Ecto neural progenitor cell (in vitro differentiated cells): ENCODE measurements around the gene BAHCC1.

ENCODE experiments used
- DNase-seq: peaks from one replicate; pipeline ENCODE4 v3.0.0-alpha.2; 2018; ENCODE audit warnings: low spot score

BAHCC1 gene

DNA sequence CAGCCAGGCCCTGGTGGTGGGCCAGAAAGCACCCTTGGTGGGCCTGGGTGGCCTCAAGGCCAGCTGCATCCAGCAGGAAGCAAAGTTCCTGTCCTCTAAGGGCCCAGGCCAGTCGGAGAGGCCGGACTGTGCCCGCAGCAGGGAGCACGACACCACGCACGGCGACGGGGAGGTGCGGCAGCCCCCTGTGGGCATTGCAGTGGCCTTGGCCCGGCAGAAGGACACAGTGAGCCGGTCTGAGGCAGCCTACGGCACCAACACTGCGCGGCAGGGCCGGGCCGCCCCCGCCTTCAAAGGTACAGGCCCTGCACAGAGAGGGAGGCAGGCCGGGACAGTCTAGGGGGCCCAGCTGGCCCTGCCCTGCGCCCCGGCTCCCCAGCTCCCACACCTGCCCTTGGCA, 48.0 kb downstream of the BAHCC1 start:
- no peak for DNase-seq

GRCh38 chr17:81444610-81445339, 49.5 kb downstream of the BAHCC1 start:
- no peak for DNase-seq

DNA sequence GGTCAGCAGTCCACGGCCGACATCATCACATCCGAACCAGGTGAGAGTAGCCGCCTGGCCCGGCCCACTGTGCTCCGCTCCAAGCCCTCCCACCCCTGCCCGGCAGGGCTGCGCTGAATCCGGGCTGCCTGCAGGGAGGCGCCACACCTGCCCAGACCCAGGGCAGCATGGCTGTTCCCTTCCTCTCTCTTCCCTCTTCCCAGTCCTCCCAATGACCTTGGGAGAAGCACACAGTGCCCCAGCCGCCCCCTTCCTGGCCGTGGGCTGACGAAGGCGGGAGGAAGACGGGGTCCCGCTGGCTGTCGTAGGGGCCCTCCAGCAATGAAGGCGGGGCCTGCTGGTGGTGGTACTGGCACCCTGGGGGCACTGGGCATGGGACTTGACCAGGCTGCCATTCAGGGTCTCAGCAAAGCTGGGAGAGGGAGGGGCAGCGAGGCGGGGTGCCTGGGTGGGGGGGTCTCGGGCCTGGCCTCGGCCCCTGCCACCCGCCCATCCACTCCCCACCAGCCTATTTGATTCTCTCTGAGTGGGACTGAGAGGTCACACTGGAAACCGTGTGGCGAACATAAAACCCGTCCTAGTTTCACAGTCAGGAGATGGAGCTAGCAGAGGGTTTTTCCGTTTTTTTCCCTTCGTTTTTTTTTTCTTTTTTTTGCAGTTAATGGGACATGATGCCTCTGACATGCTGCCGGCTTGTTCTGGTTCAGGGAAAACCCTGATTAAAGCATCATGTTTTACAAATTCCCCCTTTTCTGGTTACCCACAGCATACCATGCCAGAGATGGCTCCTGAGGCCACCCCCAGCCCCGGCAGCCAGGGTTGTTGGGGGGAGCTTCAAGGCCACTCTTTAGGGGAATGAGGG, 50.6 kb downstream of the BAHCC1 start:
- no peak for DNase-seq

DNA sequence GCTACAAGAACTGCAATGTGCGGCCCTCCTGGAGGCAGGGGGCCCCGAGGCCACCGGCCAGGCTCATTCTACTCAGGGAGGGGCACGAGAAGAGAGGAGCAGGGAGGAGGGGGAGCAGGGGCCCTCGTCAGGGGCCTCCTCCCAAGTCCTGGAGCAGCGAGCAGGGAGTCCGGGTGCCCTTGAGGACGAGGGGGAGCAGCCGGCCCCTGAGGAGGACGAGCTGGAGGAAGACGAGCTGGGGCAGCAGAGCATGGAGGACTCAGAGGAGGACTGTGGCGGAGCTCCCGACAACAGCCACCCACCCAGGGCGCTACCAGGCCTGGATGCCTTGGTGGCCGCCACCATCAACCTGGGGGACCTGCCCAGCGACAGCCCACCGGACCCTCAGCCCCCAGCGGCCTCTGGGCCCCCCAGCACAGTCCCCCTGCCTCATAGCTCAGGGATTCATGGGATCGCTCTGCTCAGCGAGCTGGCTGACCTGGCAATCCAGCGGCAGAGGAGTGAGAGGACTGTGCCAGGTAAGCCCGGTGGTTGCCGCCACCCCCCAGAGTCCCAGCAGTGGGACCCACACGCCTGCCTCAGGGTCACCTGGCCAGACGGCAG, 52.2 kb downstream of the BAHCC1 start:
- no peak for DNase-seq

GRCh38 chr17:81448442-81448841, 53.2 kb downstream of the BAHCC1 start:
- no peak for DNase-seq

GRCh38 chr17:81448950-81449349, 53.7 kb downstream of the BAHCC1 start:
- no peak for DNase-seq

DNA sequence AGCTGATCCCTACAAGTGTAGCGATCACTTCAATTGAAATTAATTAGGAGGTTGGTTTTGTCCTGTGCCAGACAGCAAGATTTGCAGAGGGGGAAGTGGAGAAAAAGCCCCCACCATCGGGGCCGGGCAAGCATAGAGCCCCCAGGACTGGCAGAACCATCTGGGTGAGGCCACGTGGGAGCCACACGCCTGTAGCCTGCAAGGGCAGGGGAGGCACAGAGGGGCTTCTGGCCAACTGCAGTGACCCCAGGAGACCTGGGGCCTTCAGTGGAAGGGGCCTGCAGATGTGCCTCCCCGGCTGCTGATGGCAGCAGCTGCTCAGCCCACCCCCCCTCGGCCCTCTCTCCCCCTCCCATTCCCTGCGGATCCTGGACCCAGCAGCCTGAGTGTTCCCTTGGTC, 54.1 kb downstream of the BAHCC1 start:
- no peak for DNase-seq

DNA sequence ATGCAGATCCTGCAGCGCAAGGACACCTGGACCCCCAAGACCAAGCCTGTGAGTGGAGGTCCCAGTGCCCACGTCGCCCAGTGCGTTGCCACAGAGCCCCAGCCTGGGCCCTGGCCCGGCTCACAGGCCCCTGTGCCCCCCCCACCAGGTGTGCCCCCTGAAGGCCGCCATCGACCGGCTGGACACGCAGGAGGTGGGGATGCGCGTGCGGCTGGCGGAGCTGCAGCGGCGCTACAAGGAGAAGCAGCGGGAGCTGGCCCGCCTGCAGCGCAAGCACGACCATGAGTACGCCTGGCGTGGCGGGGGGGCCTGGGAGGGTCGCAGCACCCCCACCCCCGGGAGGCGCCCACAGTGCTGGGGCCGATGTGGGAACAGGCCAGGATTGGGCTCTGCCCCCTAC, 56.6 kb downstream of the BAHCC1 start:
- DNase-seq, result no peak

DNA sequence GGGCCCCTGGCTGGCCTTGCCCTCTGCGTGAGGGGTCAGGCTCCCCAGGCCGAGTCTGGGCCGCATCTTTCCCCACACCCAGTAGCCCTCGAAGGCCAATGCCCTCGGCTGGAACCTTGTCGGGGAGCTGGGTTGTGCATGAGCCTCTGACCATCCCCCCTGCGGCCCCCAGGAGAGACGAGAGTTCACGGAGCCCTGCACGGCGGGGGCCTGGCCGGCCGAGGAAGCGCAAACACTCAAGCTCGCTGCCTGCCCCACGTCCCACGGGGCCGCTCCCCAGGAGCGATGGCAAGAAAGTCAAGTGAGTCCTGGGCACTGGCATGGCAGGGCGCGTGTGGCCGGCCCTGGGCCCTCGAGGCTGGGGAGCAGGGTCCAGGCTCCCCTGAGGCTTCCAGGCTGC, 57.3 kb downstream of the BAHCC1 start:
- no peak for DNase-seq

DNA sequence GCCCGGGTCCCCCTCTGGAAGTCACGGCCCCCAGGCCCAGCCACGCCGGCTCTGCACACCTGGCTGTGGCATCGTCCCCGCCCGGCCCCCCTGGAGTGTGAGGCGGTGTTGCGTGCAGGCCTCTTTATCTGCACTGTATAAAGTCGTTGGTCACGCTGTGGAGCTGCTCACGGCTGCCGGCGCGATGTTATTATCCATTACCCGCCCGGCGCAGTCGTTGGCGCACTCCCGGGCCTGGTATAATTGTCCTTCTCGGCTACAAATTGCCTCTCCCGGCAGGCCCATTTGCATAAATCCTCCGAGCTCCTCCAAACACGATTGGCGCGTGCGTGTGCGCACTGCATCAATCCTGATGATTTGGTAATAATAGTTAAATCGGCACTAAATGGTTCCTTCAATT, 57.8 kb downstream of the BAHCC1 start:
- DNase-seq, result no peak

- DNase-seq, result no peak
Measured at GRCh38 chr17:81453712-81454111, 58.5 kb downstream of the BAHCC1 start.

DNA sequence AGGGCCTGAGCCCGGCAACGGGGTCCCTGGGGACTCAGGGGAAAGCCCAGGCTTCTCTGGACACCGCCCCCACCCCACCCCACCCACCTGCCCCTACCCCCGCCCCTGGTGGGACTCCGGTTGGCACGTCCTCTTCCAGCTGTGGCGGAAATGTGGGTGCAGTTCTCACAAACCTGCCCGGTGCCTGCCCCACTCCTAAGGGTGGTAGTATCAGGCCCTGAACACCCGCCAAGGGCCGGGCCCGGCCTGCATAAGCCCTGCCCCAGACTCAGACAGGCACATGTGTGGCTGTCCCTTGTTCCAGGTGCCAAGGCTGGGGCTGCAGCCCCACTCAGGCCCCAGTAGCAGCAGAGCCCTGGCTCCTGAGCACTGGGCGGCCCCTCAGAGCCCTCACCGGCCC, 59.2 kb downstream of the BAHCC1 start:
- DNase-seq, result no peak

GRCh38 chr17:81455387-81455786, 60.1 kb downstream of the BAHCC1 start:
- no peak for DNase-seq

- DNase-seq, result no peak
Measured at GRCh38 chr17:81456091-81456490, 60.8 kb downstream of the BAHCC1 start.

GRCh38 chr17:81456798-81457197, 61.5 kb downstream of the BAHCC1 start:
- DNase-seq, result no peak

GRCh38 chr17:81457401-81457800, 62.1 kb downstream of the BAHCC1 start:
- no peak for DNase-seq

- DNase-seq, result no peak
Measured at GRCh38 chr17:81457917-81458555, 62.8 kb downstream of the BAHCC1 start.

DNA sequence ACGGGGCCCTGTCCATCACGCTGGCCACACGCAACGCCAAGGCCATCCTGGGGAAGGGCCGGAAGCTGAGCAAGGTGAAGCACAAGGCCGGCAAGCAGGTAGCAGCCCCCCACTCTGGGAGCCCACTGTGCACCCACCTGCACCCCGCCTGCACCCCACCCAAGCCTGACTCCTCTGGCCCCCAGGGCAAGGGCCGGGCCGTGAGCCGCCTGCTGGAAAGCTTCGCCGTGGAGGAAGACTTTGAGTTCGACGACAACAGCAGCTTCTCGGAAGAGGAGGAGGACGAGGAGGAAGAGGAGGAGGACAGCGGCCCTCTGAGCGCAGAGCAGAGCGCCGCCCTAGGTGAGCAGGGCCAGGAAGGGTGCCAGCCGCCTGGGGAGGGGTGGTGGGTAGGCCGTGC, 63.4 kb downstream of the BAHCC1 start:
- DNase-seq, result no peak

DNA sequence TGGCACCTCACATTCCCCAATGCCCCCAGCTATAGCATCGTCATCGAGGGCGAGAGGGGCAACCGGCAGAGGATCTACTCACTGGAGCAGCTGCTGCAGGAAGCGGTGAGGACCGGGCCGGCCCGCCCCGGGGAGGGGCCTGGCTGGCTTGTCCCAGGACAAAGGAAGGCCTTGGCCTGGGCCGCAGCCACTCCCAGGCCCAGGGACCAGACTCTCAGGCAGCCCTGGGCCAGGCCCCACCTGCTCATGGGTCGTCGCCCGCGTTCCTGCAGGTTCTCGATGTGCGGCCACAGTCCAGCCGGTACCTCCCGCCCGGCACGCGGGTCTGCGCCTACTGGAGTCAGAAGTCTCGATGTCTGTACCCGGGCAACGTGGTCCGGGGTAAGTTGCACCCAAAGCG, 64.0 kb downstream of the BAHCC1 start:
- DNase-seq, result no peak

GRCh38 chr17:81459864-81460263, 64.6 kb downstream of the BAHCC1 start:
- no peak for DNase-seq

DNA sequence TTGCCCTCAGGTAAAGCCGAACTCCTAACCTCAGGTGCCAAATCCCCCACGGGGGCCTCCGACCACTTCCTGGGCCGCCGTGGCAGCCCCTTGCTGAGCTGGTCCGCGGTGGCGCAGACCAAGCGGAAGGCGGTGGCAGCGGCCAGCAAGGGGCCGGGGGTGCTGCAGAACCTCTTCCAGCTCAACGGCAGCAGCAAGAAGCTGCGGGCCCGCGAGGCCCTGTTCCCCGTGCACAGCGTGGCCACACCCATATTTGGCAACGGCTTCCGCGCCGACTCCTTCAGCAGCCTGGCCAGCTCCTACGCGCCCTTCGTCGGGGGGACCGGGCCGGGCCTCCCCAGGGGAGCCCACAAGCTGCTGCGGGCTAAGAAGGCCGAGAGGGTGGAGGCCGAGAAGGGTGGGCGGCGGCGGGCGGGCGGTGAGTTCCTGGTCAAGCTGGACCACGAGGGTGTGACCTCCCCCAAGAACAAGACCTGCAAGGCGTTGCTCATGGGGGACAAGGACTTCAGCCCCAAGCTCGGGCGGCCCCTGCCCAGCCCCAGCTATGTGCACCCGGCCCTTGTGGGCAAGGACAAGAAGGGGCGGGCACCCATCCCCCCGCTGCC, 65.7 kb downstream of the BAHCC1 start:
- DNase-seq, result no peak
